Kidney (tissue), 14 donors: ENCODE measurements around the gene PPP2R1B. TPM values are rescaled to one million over a fixed set of nuclear protein-coding genes. Genes with fewer than 3 reads are reported as not detected.
A peak's percentile ranks its signal among the peaks of the same experiment; 100 is the strongest.

Experiments
- DNase-seq, 5 donors: peaks; one replicate each; pipeline ENCODE4 v3.0.0-alpha.2; 2013 to 2020
- FAIRE-seq: peaks from 2 replicates; lab custom pipeline; 2012; peaks lifted over from hg19 to GRCh38; lab: Jason Lieb, UNC
- H3K27ac ChIP-seq, 2 donors: one replicate each; pipeline ENCODE4 v1.7.0; 2013; ENCODE audit warnings: low read depth in 2 of 2, low read length in 2 of 2, inconsistent platforms in 1 of 2
- H3K27me3 ChIP-seq: one replicate; pipeline ENCODE4 v1.7.1; 2013; ENCODE audit warnings: low read length, inconsistent platforms; ENCODE audit not compliant: control insufficient read depth, insufficient read depth
- H3K36me3 ChIP-seq, 3 donors: one replicate each; pipeline versions ENCODE4 v1.7.0 to v1.7.1; 2013; ENCODE audit warnings: low read length in 3 of 3, control low read depth in 1 of 3, inconsistent platforms in 1 of 3; ENCODE audit not compliant: insufficient read depth in 3 of 3, control insufficient read depth in 2 of 3
- H3K4me1 ChIP-seq, 3 donors: one replicate each; pipeline versions ENCODE4 v1.7.0 to v1.7.1; 2013; ENCODE audit warnings: low read length in 3 of 3, inconsistent platforms in 1 of 3, low read depth in 1 of 3; ENCODE audit not compliant: control insufficient read depth in 2 of 3, insufficient read depth in 2 of 3
- H3K4me3 ChIP-seq, 3 donors: one replicate each; pipeline versions ENCODE4 v1.7.0 to v1.8.1; 2013; ENCODE audit warnings: low read length in 3 of 3, control low read depth in 1 of 3, inconsistent platforms in 1 of 3
- H3K9ac ChIP-seq, 3 donors: one replicate each; pipeline versions ENCODE4 v1.7.0 to v1.7.1; 2013; ENCODE audit warnings: low read length in 3 of 3, control low read depth in 1 of 3, inconsistent platforms in 1 of 3
- H3K9me3 ChIP-seq, 3 donors: one replicate each; pipeline versions ENCODE4 v1.7.0 to v1.7.1; 2013; ENCODE audit warnings: low read length in 3 of 3, control low read depth in 1 of 3, inconsistent platforms in 1 of 3; ENCODE audit not compliant: control insufficient read depth in 2 of 3, insufficient read depth in 1 of 3
- intact Hi-C: fragments of 100-400 bp; cut with DNase I; formaldehyde crosslinking; loops from one replicate; pipeline ENCODE4 v1.11.1; 2022
- polyA plus RNA-seq: library from polyadenylated mRNA; stranded (reverse); fragments of 350-450 nt; fragmentation: Illumina TruSeq; extraction: RNeasy Lipid Tissue Mini Kit (QIAGEN cat#74804); gene quantifications from one replicate; pipeline ENCODE4 v1.2.3, GENCODE V29; 2014; ENCODE audit warnings: low read depth, low replicate concordance; ENCODE audit not compliant: insufficient read depth
- total RNA-seq: library from RNA; stranded (reverse); fragmentation: NEBNext Ultra II Directional; extraction: Animal tissue kit (Norgen Biotek cat#: 25700); gene quantifications from one replicate; pipeline ENCODE4 v1.2.1, GENCODE V29; 2021
- TF ChIP-seq, protein P1 (sequence below): IDR thresholded peaks from 3 replicates; pipeline ENCODE4 v1.5.1; 2012; ENCODE audit warnings: mild to moderate bottlenecking, moderate library complexity, borderline replicate concordance; ENCODE audit not compliant: insufficient read depth; ENCODE audit errors: extremely low read depth
- donor health status: control.
- donor health status: control.
- donor health status: control.
- donor health status: control.
- donor health status: control.
- donor health status: DM: yes; HTN: yes; CAD: no.
- donor health status: Normal renal cell carcinoma (clear cell type).

The PPP2R1B gene
- total and polyA plus RNA-seq, 2 donors from 2014 or later = 11.7 to 35.5 TPM

DNA sequence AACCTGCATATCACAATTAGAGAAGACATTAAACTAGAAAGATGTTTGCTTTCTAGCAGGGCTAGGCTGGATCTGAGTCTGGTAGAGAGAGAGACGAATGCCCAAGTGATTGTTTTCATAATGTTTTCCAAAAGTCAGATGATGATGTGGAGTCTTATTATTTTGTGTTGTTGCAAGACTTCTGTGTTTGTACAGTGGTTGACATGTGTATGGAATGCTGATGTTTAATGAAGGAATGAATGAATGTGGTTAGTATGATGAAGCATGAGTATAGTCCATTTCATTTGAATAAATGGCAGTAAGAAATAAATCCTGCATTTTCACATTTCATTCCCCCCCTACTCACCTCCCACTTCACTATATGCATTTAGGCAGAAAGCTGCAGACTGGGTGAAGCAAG is 69.6 kb downstream of the PPP2R1B start:
- Histone ChIP-seq H3K27me3 (no peaks in the 10 kb centered on the region), H3K9ac (no peak overlapping the region), H3K27ac (no peak overlapping the region), H3K9me3 (no peaks in the 10 kb centered on the region), H3K36me3 (no peaks in the 10 kb centered on the region), H3K4me3 (no peak overlapping the region), H3K4me1 (peaks cover 0 to 10% (median 10%) of the 10 kb centered on the region in 3 donors)
- intact Hi-C loops = no loop called here
- FAIRE-seq = no peak
- no peak for DNase-seq
- TF ChIP-seq, protein P1, sequence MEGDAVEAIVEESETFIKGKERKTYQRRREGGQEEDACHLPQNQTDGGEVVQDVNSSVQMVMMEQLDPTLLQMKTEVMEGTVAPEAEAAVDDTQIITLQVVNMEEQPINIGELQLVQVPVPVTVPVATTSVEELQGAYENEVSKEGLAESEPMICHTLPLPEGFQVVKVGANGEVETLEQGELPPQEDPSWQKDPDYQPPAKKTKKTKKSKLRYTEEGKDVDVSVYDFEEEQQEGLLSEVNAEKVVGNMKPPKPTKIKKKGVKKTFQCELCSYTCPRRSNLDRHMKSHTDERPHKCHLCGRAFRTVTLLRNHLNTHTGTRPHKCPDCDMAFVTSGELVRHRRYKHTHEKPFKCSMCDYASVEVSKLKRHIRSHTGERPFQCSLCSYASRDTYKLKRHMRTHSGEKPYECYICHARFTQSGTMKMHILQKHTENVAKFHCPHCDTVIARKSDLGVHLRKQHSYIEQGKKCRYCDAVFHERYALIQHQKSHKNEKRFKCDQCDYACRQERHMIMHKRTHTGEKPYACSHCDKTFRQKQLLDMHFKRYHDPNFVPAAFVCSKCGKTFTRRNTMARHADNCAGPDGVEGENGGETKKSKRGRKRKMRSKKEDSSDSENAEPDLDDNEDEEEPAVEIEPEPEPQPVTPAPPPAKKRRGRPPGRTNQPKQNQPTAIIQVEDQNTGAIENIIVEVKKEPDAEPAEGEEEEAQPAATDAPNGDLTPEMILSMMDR = no peak

- H3K27me3 ChIP-seq = no peaks in the 10 kb centered on the region
- peaks cover 0 to 10% (median 10%) of the 10 kb centered on the region in 3 donors for H3K4me1 ChIP-seq
- intact Hi-C loops = no loop called here
- H3K36me3 ChIP-seq = no peaks in the 10 kb centered on the region
- TF ChIP-seq, protein P1 = no peak
- no peak overlapping the region for H3K4me3 ChIP-seq
- no peaks in the 10 kb centered on the region for H3K9me3 ChIP-seq
- no peak overlapping the region for H3K27ac ChIP-seq
- DNase-seq (peak in 3 of 5 donors; percentile 54 to 77 (median 72)), FAIRE-seq (peak; percentile 37)
- H3K9ac ChIP-seq = no peak overlapping the region
These were observed 71.3 kb downstream of the PPP2R1B start for GRCh38 chr11:111694851-111695250.

- intact Hi-C loops = no loop called here
- H3K27me3 ChIP-seq = no peaks in the 10 kb centered on the region
- TF ChIP-seq, protein P1 = no peak
- FAIRE-seq = no peak
- H3K9ac ChIP-seq = no peak overlapping the region
- peaks cover 0 to 4% (median 0%) of the 10 kb centered on the region in 3 donors for H3K36me3 ChIP-seq
- peaks cover 0 to 15% (median 10%) of the 10 kb centered on the region in 3 donors for H3K4me1 ChIP-seq
- DNase-seq = no peak
- H3K4me3 ChIP-seq = no peak overlapping the region
- H3K9me3 ChIP-seq = no peaks in the 10 kb centered on the region
- no peak overlapping the region for H3K27ac ChIP-seq
These were observed 72.8 kb downstream of the PPP2R1B start for GRCh38 chr11:111693224-111693937.
